ENCODE results near the gene LYVE1.

Gene LYVE1

GRCh38 chr11:10608584-10608983 lies 40.1 kb upstream of the LYVE1 start:
- H3K4me3 ChIP-seq (ENCODE audit: low read length), result no peak overlapping the region
- no peaks in the 10 kb centered on the region for H3K9me3 ChIP-seq (ENCODE audit: insufficient read depth, low read length)
- H3K9ac ChIP-seq (ENCODE audit: low read length), result no peak overlapping the region
- no peak overlapping the region for H3K27ac ChIP-seq (ENCODE audit: low read length)
- peaks cover 22% of the 10 kb centered on the region for H3K4me1 ChIP-seq (ENCODE audit: low read length)
- no peaks in the 10 kb centered on the region for H4K20me1 ChIP-seq (ENCODE audit: insufficient read depth, low read length)
- H2AFZ ChIP-seq (ENCODE audit: low read depth, low read length), result no peak overlapping the region
- H3K27me3 ChIP-seq (ENCODE audit: low read depth, low read length), result peaks cover 31% of the 10 kb centered on the region
- H3K4me2 ChIP-seq (ENCODE audit: low read length), result no peak overlapping the region
- TF ChIP-seq EZH2phosphoT487 (IDR thresholded peaks at IDR 0.05; ENCODE audit: low read depth), result no peak
- TF ChIP-seq, protein P1, sequence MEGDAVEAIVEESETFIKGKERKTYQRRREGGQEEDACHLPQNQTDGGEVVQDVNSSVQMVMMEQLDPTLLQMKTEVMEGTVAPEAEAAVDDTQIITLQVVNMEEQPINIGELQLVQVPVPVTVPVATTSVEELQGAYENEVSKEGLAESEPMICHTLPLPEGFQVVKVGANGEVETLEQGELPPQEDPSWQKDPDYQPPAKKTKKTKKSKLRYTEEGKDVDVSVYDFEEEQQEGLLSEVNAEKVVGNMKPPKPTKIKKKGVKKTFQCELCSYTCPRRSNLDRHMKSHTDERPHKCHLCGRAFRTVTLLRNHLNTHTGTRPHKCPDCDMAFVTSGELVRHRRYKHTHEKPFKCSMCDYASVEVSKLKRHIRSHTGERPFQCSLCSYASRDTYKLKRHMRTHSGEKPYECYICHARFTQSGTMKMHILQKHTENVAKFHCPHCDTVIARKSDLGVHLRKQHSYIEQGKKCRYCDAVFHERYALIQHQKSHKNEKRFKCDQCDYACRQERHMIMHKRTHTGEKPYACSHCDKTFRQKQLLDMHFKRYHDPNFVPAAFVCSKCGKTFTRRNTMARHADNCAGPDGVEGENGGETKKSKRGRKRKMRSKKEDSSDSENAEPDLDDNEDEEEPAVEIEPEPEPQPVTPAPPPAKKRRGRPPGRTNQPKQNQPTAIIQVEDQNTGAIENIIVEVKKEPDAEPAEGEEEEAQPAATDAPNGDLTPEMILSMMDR (IDR thresholded peaks at IDR 0.05; ENCODE audit: low read depth, low read length), result no peak
- H3K79me2 ChIP-seq (ENCODE audit: low read length), result no peaks in the 10 kb centered on the region
- H3K36me3 ChIP-seq (replicated peaks; ENCODE audit: low read depth, low read length), result no peaks in the 10 kb centered on the region

GRCh38 chr11:10607462-10608132 lies 39.1 kb upstream of the LYVE1 start:
- H3K27ac ChIP-seq (ENCODE audit: low read length), result no peak overlapping the region
- no peaks in the 10 kb centered on the region for H3K9me3 ChIP-seq (ENCODE audit: insufficient read depth, low read length)
- no peak overlapping the region for H3K4me2 ChIP-seq (ENCODE audit: low read length)
- no peaks in the 10 kb centered on the region for H4K20me1 ChIP-seq (ENCODE audit: insufficient read depth, low read length)
- H3K4me1 ChIP-seq (ENCODE audit: low read length), result peaks cover 22% of the 10 kb centered on the region
- H3K79me2 ChIP-seq (ENCODE audit: low read length), result no peaks in the 10 kb centered on the region
- no peak overlapping the region for H3K9ac ChIP-seq (ENCODE audit: low read length)
- H3K27me3 ChIP-seq (ENCODE audit: low read depth, low read length), result peaks cover 24% of the 10 kb centered on the region
- no peak overlapping the region for H3K4me3 ChIP-seq (ENCODE audit: low read length)
- no peak for TF ChIP-seq EZH2phosphoT487 (IDR thresholded peaks at IDR 0.05; ENCODE audit: low read depth)
- TF ChIP-seq, protein P1 (IDR thresholded peaks at IDR 0.05; ENCODE audit: low read depth, low read length), result no peak
- H2AFZ ChIP-seq (ENCODE audit: low read depth, low read length), result no peak overlapping the region
- H3K36me3 ChIP-seq (replicated peaks; ENCODE audit: low read depth, low read length), result no peaks in the 10 kb centered on the region

DNA sequence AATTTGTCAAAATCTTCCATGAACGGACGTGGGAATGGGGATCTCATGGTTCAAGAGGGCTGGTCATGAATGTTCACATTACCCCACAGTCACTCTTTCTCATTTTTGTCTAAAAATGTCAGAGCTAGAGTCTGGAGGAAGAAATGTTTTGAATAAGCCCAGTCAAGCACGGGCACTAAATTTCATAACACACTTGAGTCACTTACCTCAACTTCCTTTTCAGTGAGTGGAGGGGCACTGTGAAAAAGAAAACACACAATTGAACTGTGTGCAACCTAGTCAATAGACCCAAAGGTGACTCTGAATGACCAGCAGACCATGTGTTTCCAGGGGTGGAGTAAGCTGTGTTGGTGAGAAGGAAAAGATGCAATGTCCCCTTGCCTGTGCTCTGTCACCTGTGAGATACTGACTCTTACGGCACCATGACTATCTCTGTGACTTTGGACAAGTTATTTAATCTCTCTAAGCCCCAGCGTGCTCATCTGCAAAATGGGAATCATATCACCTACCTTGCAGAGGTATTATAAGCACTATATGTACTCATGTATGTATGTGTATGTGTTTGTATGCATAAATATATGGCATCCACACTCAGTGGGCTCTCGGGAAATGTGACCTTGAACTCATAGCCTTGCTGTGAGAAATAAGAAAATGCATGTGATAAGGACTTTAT lies 38.2 kb upstream of the LYVE1 start:
- H3K79me2 ChIP-seq (ENCODE audit: low read length), result no peaks in the 10 kb centered on the region
- H3K27ac ChIP-seq (ENCODE audit: low read length), result no peak overlapping the region
- H3K4me3 ChIP-seq (ENCODE audit: low read length), result 0 out of 2 replicates have a peak overlapping the region, but pooled peaks have one; percentile 3
- H3K27me3 ChIP-seq (ENCODE audit: low read depth, low read length), result peaks cover 14% of the 10 kb centered on the region
- H3K9me3 ChIP-seq (ENCODE audit: insufficient read depth, low read length), result no peaks in the 10 kb centered on the region
- H2AFZ ChIP-seq (ENCODE audit: low read depth, low read length), result no peak overlapping the region
- H3K9ac ChIP-seq (ENCODE audit: low read length), result no peak overlapping the region
- peak overlapping the region; percentile 45 for H3K4me2 ChIP-seq (ENCODE audit: low read length)
- H4K20me1 ChIP-seq (ENCODE audit: insufficient read depth, low read length), result no peaks in the 10 kb centered on the region
- H3K36me3 ChIP-seq (replicated peaks; ENCODE audit: low read depth, low read length), result no peaks in the 10 kb centered on the region
- H3K4me1 ChIP-seq (ENCODE audit: low read length), result peaks cover 22% of the 10 kb centered on the region
- TF ChIP-seq EZH2phosphoT487 (IDR thresholded peaks at IDR 0.05; ENCODE audit: low read depth), result no peak
- TF ChIP-seq, protein P1 (IDR thresholded peaks at IDR 0.05; ENCODE audit: low read depth, low read length), result no peak

DNA sequence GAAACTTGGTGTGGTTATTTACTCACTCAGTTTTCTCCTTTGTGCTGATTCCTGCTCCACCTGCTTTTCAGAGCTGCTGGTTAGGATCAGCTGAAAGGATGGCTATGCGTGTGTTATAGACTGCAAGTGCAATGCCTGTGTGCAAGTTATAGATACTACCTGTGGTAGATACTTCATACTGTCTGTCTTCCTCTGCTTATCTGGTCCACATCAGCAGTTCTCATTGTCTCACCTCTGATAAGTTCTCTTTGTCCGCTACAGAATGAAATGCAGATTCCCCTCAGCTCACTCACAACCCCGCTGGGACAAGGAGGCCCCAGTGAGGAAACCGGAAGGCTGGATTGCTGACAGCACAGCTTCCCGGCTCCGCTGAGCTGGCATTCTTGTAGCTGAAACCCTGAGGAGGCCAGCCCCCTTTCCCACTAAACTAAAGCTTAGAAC lies 37.5 kb upstream of the LYVE1 start:
- Histone ChIP-seq H3K79me2 (ENCODE audit: low read length) (no peaks in the 10 kb centered on the region), H3K4me1 (ENCODE audit: low read length) (peaks cover 22% of the 10 kb centered on the region), H3K9ac (ENCODE audit: low read length) (no peak overlapping the region), H3K27ac (ENCODE audit: low read length) (no peak overlapping the region), H2AFZ (ENCODE audit: low read depth, low read length) (no peak overlapping the region), H3K4me3 (ENCODE audit: low read length) (no peak overlapping the region), H3K27me3 (ENCODE audit: low read depth, low read length) (peaks cover 7% of the 10 kb centered on the region), H4K20me1 (ENCODE audit: insufficient read depth, low read length) (no peaks in the 10 kb centered on the region), H3K36me3 (replicated peaks; ENCODE audit: low read depth, low read length) (no peaks in the 10 kb centered on the region), H3K9me3 (ENCODE audit: insufficient read depth, low read length) (no peaks in the 10 kb centered on the region), H3K4me2 (ENCODE audit: low read length) (peak overlapping the region; percentile 45)
- TF ChIP-seq, protein P1 (IDR thresholded peaks at IDR 0.05; ENCODE audit: low read depth, low read length), result no peak
